ENCODE measurements around the gene RIT1.
"Not testable (repeated sequence)": the region's sequence is repeated elsewhere in the genome, so short reads cannot be mapped to it uniquely, and the experiment has no call there.

RIT1 gene

DNA sequence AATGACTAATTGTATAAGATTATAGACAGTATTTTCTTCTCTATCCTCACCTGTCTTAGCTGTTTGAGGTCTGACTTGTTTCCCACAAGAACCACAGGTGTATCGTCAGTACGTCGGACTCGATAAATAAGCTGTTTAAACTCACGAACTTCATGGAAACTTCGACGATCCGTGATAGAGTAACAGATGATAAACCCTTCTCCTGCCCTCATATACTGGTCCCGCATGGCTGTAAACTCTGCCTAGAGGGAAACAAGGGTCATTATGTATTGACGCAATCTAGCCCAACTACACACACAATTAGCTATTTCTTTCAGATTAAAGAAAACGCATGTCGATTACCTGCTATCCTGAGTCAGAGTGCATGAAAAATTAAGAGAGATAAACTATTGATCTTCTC, 6.9 kb downstream of the RIT1 start:
- no peak overlapping the region for H3K27ac Mint-ChIP-seq
- H3K9me3 Mint-ChIP-seq: no peaks in the 10 kb centered on the region

DNA sequence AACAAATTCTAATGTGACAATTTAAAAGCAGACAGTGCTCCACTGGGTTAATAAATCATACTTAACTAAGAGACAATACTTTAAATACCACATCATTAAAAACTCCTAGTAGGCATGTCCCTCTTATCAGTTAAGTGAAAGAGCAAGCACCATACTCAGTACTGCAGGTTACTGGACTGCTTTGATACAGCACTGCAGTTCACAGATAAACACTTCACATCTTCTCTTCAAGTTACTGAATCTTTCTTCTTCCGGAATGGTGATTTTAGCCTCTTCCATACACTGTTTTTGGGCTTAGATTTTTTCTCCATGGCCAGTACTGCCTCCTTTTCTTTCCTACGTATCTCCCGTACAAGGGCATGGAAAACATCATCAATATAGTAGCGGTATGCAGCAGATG, 11.0 kb downstream of the RIT1 start:
- Mint-ChIP-seq H3K4me1 (no peaks in the 10 kb centered on the region), H3K27me3 (ENCODE audit: low read depth) (no peaks in the 10 kb centered on the region), H3K27ac (no peak overlapping the region), H3K36me3 (ENCODE audit: low read depth) (peaks cover 58% of the 10 kb centered on the region), H3K4me3 (no peak overlapping the region), H3K9me3 (no peaks in the 10 kb centered on the region)
- TF ChIP-seq CTCF (IDR thresholded peaks at IDR 0.05; ENCODE audit: unreplicated experiment in 3 of 3): no peak

More for the DNA sequence above, 6.9 kb downstream of the RIT1 start:
- TF ChIP-seq CTCF (IDR thresholded peaks at IDR 0.05; ENCODE audit: unreplicated experiment in 3 of 3): no peak
- Mint-ChIP-seq H3K4me3 (no peak overlapping the region), H3K27me3 (ENCODE audit: low read depth) (no peaks in the 10 kb centered on the region), H3K4me1 (no peaks in the 10 kb centered on the region), H3K36me3 (ENCODE audit: low read depth) (peaks cover 55% of the 10 kb centered on the region)

DNA sequence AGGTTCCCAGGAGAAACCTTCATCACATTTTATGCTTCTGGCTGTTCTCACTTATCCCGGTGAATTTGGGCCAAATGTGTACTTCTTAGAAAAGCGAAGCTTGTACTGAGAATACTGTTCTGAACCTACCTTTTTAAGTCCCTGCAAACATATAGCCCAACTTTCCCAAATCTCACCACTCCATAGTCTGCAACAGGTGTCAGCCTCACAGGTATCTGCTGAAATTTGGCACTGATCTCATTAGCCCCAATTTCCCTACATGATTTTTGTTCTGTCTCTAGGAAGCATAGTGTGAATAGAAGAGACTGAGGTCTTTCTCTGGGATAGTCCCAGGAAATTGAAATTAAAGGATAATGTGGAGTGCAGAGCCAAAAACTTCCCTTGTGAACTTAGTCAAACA, 11.5 kb downstream of the RIT1 start:
- no peaks in the 10 kb centered on the region for H3K9me3 Mint-ChIP-seq
- H3K36me3 Mint-ChIP-seq (ENCODE audit: low read depth): peaks cover 56% of the 10 kb centered on the region
- H3K4me1 Mint-ChIP-seq: no peaks in the 10 kb centered on the region
- H3K27ac Mint-ChIP-seq: peak overlapping the region in 1 of 3 experiments; percentile 33
- TF ChIP-seq CTCF (IDR thresholded peaks at IDR 0.05; ENCODE audit: unreplicated experiment in 3 of 3): no peak
- H3K27me3 Mint-ChIP-seq (ENCODE audit: low read depth): no peaks in the 10 kb centered on the region
- H3K4me3 Mint-ChIP-seq: no peak overlapping the region

DNA sequence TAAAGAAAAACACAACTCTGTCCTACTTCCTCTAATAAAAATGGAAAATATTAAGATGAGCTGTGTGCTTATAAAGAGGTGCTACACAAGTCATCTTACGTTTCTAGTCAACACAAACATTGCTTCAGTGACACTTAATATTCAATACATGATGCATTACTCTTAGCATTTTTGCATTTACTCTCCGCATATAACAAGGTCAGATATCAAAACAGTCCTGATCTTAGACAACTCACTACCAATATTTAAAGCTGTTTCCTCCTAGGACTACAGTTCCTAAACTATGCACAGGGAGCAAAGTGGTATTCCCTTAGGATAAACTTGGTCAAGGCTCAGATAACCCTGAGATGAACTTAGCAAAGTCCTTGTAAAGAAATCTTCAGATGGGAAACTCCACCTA, 12.3 kb downstream of the RIT1 start:
- peak overlapping the region in 1 of 3 experiments; percentile 33 for H3K27ac Mint-ChIP-seq
- H3K4me3 Mint-ChIP-seq: no peak overlapping the region
- no peaks in the 10 kb centered on the region for H3K27me3 Mint-ChIP-seq (ENCODE audit: low read depth)
- H3K9me3 Mint-ChIP-seq: no peaks in the 10 kb centered on the region
- H3K36me3 Mint-ChIP-seq (ENCODE audit: low read depth): peaks cover 48% of the 10 kb centered on the region
- H3K4me1 Mint-ChIP-seq: no peaks in the 10 kb centered on the region
- TF ChIP-seq CTCF (IDR thresholded peaks at IDR 0.05; ENCODE audit: unreplicated experiment in 3 of 3): no peak

DNA sequence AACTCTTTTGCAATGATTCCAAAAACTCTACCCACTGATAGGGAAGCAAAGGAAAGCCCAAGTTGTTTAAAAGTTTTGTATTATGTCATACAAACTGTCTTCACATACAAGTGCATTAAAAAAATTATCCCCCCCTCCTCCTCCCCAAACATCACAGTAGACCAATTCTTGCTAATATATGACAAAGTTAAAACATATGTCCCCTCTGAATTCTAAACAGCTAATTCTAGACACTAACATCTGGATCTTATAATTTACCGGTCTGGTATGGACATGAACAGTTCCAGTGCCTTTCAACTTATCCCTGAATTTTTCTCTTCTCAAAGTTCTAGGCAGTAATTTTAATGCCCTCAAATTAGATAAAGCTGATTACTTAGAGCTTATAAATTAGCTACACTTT, 13.4 kb downstream of the RIT1 start:
- peaks cover 7% of the 10 kb centered on the region for H3K4me1 Mint-ChIP-seq
- H3K27me3 Mint-ChIP-seq (ENCODE audit: low read depth): no peaks in the 10 kb centered on the region
- H3K36me3 Mint-ChIP-seq (ENCODE audit: low read depth): peaks cover 44% of the 10 kb centered on the region
- H3K4me3 Mint-ChIP-seq: no peak overlapping the region
- TF ChIP-seq CTCF (IDR thresholded peaks at IDR 0.05; ENCODE audit: unreplicated experiment in 3 of 3): no peak
- no peaks in the 10 kb centered on the region for H3K9me3 Mint-ChIP-seq
- peak overlapping the region in 1 of 3 experiments; percentile 56 for H3K27ac Mint-ChIP-seq

DNA sequence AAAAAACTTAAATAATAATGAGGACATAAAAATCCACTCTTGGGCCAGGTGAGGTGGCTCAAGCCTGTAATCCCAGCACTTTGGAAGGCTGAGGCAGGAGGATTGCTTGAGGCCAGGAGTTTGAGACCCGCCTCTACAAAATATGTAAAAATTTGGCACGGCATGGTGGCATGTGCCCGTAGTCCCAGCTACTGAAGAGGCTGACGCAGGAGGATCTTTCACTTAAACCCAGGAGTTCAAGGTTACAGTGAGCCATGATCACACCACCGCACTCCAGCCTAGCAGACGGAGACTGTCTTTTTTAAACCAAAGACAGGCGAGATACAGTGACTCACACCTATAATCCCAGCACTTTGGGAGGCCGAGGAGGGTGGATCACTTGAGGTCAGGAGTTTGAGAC, 14.7 kb downstream of the RIT1 start:
- H3K4me3 Mint-ChIP-seq; H3K27me3 Mint-ChIP-seq (ENCODE audit: low read depth); H3K9me3 Mint-ChIP-seq; H3K27ac Mint-ChIP-seq; H3K4me1 Mint-ChIP-seq: not testable (repeated sequence)
- H3K36me3 Mint-ChIP-seq (ENCODE audit: low read depth): peaks cover 39% of the 10 kb centered on the region

GRCh38 chr1:155895617-155896016, 15.5 kb downstream of the RIT1 start:
- H3K27ac Mint-ChIP-seq; H3K27me3 Mint-ChIP-seq (ENCODE audit: low read depth): not testable (repeated sequence)

More at GRCh38 chr1:155895617-155896016, 15.5 kb downstream of the RIT1 start:
- H3K4me1 Mint-ChIP-seq, H3K4me3 Mint-ChIP-seq, H3K9me3 Mint-ChIP-seq: not testable (repeated sequence)
- peaks cover 35% of the 10 kb centered on the region for H3K36me3 Mint-ChIP-seq (ENCODE audit: low read depth)

Data from nephron (organoid).